IPS-15b (cell line): ENCODE measurements around the gene C10orf105.

ENCODE experiments used
- H3K27me3 ChIP-seq: one replicate; pipeline ENCODE4 v1.6.1; 2013; ENCODE audit warnings: low read length; ENCODE audit not compliant: control insufficient read depth, insufficient read depth
- H3K36me3 ChIP-seq: one replicate; pipeline ENCODE4 v1.6.1; 2013; ENCODE audit warnings: low read length; ENCODE audit not compliant: control insufficient read depth, insufficient read depth
- H3K4me1 ChIP-seq: one replicate; pipeline ENCODE4 v1.6.1; 2013; ENCODE audit warnings: mild to moderate bottlenecking, low read length; ENCODE audit not compliant: control insufficient read depth, insufficient read depth
- H3K4me3 ChIP-seq: one replicate; pipeline ENCODE4 v1.5.1; 2013; ENCODE audit warnings: low read depth, low read length
- H3K9ac ChIP-seq: one replicate; pipeline ENCODE4 v1.6.1; 2013; ENCODE audit warnings: low read depth, mild to moderate bottlenecking, low read length
- H3K9me3 ChIP-seq: one replicate; pipeline ENCODE4 v1.6.1; 2013; ENCODE audit warnings: mild to moderate bottlenecking, low read length; ENCODE audit not compliant: control insufficient read depth, insufficient read depth

The C10orf105 gene

DNA sequence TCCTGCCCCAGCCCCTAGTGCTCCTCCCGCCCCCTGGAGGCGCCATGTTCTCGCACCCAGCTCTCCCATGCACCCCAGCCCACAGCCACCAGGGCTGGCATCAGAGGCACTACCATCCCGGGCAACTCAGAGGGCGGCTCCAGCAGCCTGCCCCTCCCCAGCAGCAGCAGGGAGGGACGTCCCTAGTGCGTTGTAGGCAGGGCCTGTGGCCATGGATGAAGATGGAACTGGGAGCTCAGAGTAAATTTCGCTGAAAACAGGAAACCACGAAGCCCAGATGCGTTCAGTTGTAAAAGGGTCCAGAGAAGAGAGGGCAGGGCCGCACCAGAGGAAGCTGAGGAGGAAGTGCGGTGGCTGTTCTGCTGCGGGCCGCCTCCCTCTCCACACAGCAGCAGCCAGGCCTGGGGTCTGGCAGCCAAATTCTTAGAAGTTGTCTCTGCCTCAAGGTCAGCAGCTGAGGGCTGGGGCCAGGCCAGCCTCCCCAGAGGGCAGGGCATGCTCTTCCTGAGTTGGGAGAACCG lies 29.2 kb upstream of the C10orf105 start:
- no peak overlapping the region for H3K9ac ChIP-seq
- H3K9me3 ChIP-seq, result no peaks in the 10 kb centered on the region
- H3K36me3 ChIP-seq, result no peaks in the 10 kb centered on the region
- no peak overlapping the region for H3K4me3 ChIP-seq
- no peaks in the 10 kb centered on the region for H3K27me3 ChIP-seq
- no peaks in the 10 kb centered on the region for H3K4me1 ChIP-seq

GRCh38 chr10:71747551-71748523 lies 28.3 kb upstream of the C10orf105 start:
- Histone ChIP-seq H3K9me3 (no peaks in the 10 kb centered on the region), H3K27me3 (no peaks in the 10 kb centered on the region), H3K36me3 (no peaks in the 10 kb centered on the region), H3K4me3 (no peak overlapping the region), H3K9ac (peak overlapping the region; percentile 47), H3K4me1 (no peaks in the 10 kb centered on the region)

DNA sequence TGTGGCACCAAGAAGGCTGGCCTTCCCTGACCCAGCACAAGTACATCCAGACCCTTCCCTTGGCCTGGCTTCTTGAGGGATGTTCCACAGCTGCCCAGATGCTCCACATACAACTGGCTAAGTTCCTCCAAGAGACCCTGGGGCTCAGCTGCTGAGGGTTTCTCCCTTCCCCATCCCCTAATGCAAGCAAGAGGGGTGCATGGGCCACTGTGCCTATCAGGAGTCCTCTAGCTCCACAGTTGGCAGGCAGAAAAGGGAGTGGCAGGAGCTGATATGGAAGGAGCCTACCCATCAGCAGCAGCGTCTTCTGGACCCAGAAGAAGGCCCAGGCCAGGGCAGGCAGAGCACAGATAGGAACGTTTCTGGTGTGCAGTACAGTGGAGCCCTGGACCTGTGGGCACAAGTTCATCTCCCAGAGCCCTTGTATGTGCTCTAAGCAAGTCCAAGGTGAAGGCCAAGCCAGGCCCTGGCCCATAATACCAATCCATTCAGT lies 27.5 kb upstream of the C10orf105 start:
- no peaks in the 10 kb centered on the region for H3K36me3 ChIP-seq
- no peaks in the 10 kb centered on the region for H3K4me1 ChIP-seq
- no peak overlapping the region for H3K4me3 ChIP-seq
- no peak overlapping the region for H3K9ac ChIP-seq
- H3K27me3 ChIP-seq, result no peaks in the 10 kb centered on the region
- no peaks in the 10 kb centered on the region for H3K9me3 ChIP-seq

- no peaks in the 10 kb centered on the region for H3K27me3 ChIP-seq
- H3K4me1 ChIP-seq, result no peaks in the 10 kb centered on the region
- H3K9me3 ChIP-seq, result no peaks in the 10 kb centered on the region
- H3K9ac ChIP-seq, result no peak overlapping the region
- no peak overlapping the region for H3K4me3 ChIP-seq
- no peaks in the 10 kb centered on the region for H3K36me3 ChIP-seq
Observed at GRCh38 chr10:71746344-71747037, 26.9 kb upstream of the C10orf105 start.

- H3K4me3 ChIP-seq, result no peak overlapping the region
- H3K9me3 ChIP-seq, result no peaks in the 10 kb centered on the region
- H3K27me3 ChIP-seq, result no peaks in the 10 kb centered on the region
- H3K36me3 ChIP-seq, result no peaks in the 10 kb centered on the region
- no peak overlapping the region for H3K9ac ChIP-seq
- no peaks in the 10 kb centered on the region for H3K4me1 ChIP-seq
Observed at GRCh38 chr10:71745664-71746250, 26.2 kb upstream of the C10orf105 start.

DNA sequence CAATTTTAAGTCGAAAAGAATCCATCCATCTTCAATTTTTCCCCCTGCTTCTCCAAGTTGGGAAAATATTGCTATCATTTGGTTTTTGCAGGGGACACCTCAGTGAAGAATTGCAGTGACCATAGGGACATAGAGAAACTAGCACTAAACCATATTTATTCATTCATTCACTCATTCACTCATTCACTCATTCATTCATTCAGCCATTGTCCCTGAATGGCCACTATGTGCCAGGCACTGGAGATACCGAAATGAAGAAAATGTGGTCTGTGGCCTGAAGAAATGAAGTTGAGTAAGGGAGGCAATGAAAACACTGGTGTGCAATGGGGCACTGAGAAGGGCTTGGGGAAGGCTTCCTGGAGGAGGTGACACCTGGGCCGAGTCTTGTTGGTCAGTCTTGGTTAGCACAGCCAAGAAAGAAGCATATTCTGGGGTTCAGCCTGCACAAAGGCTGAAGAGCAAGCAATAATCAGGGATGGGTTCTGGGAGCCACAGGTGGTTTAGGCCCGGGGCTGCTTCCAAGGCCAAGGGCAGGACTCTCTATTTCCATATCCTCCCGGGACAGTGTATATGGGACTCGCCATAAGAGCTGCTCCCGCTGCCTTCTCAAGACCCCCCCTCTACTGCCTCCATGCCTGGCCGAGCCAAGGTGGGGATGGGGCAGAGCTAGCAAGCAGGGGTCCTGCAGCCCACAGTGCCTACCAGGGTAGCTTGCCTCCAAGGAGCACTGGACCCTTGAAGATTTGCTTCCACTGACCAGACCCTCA lies 25.5 kb upstream of the C10orf105 start:
- H3K4me3 ChIP-seq, result no peak overlapping the region
- H3K36me3 ChIP-seq, result no peaks in the 10 kb centered on the region
- H3K9me3 ChIP-seq, result no peaks in the 10 kb centered on the region
- no peak overlapping the region for H3K9ac ChIP-seq
- H3K4me1 ChIP-seq, result no peaks in the 10 kb centered on the region
- no peaks in the 10 kb centered on the region for H3K27me3 ChIP-seq

- Histone ChIP-seq H3K27me3 (no peaks in the 10 kb centered on the region), H3K4me1 (no peaks in the 10 kb centered on the region), H3K9me3 (no peaks in the 10 kb centered on the region), H3K9ac (no peak overlapping the region), H3K36me3 (no peaks in the 10 kb centered on the region), H3K4me3 (no peak overlapping the region)
Observed at GRCh38 chr10:71743866-71744265, 24.3 kb upstream of the C10orf105 start.

DNA sequence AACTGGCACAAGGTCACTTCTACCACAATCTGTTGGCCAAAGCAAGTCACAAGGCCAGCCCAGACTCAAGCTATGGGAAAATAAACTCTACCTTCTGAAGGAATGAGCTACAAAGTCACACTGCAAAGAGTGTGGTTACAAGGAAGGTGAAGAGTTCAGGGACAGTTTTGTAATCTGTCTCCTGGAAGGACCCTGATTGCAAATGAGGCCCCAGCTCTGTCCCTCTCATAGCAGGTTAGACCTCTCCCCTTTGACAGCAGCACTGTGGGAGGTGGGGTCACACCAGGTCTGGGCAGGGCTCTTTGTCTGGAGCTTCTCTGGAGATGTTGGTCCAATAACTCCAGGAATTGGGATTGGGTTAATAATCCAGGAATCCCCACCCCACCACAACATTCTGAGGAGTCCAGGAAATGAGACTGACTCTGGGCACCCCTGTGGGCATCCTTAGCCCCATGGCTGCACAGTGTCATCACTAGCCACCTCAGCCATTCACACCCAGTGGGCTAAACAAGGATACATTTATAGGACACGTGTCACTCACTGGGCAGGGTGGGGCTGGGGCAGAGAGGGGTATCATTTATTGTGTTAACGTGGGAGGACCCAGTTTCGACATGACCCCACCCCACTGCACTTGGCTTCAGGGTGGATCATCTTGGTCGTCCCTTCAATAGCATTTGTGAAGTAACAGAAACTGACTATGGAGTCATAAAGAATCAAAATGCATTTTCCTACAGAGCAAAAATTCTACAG lies 23.7 kb upstream of the C10orf105 start:
- Histone ChIP-seq H3K4me1 (no peaks in the 10 kb centered on the region), H3K9ac (no peak overlapping the region)

DNA sequence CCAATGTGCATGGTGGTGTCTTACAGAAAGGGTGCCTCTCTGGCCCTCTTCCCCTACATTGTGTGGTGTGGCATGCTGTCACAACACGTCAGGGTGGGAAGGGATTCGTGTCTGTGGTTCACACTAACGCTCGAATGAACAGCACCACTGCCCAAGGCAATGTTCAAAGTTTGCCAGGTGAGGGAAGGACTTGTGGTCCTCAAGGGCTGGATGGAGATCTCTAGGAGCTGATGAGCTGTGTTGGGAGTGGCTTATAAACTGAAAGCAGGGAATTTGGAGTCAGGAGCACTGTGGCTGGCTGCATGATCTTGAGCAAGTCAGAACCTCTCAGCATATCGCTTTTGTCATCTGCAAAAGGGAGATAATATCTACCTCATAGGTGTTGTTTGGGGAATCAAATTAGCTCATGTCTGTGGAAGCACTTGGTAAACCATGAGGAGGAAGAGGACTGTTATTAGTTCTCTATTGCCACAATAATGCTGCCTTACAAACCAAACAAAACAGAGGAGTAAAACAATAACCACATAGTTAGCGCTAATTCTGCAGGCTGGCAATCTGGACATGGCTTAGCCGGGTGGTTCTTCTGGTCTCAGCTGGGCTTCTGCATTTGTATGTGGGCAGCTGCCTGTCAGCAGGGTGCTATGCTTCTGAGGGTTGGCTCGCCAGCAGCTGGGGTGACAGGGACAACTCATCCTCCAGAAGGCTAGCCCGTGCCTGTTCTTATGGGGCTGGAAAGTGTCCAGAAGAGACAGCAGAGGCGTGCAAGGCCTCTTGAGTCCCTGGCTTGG lies 22.9 kb upstream of the C10orf105 start:
- no peaks in the 10 kb centered on the region for H3K27me3 ChIP-seq
- no peaks in the 10 kb centered on the region for H3K9me3 ChIP-seq
- no peaks in the 10 kb centered on the region for H3K4me1 ChIP-seq
- no peak overlapping the region for H3K9ac ChIP-seq
- H3K36me3 ChIP-seq, result no peaks in the 10 kb centered on the region
- H3K4me3 ChIP-seq, result no peak overlapping the region

More for the DNA sequence above, 23.7 kb upstream of the C10orf105 start:
- Histone ChIP-seq H3K4me3 (no peak overlapping the region), H3K27me3 (no peaks in the 10 kb centered on the region), H3K36me3 (no peaks in the 10 kb centered on the region), H3K9me3 (no peaks in the 10 kb centered on the region)

DNA sequence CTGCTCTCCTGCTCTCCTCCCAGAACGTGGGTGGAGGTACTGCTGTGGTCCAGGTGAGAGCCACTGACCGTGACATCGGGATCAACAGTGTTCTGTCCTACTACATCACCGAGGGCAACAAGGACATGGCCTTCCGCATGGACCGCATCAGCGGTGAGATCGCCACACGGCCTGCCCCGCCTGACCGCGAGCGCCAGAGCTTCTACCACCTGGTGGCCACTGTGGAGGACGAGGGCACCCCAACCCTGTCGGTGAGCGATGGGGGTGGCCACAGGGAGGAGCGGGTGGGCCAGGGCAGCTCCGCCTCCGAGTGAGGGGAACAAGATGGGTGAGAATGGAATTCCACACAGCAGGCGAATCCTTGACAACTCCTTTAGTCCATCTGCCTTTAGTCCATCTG lies 22.1 kb upstream of the C10orf105 start:
- Histone ChIP-seq H3K27me3 (no peaks in the 10 kb centered on the region), H3K4me3 (no peak overlapping the region), H3K9me3 (no peaks in the 10 kb centered on the region), H3K4me1 (no peaks in the 10 kb centered on the region), H3K36me3 (no peaks in the 10 kb centered on the region), H3K9ac (no peak overlapping the region)
